ENCODE data around the gene HIVEP2. TPM values are rescaled to one million over a fixed set of nuclear protein-coding genes. Genes with fewer than 3 reads are reported as not detected.

The HIVEP2 gene
- total and polyA plus RNA-seq, 2 of the 4 experiments (the other 2 are of a cell fraction) = 4.3 to 11.3 TPM

DNA sequence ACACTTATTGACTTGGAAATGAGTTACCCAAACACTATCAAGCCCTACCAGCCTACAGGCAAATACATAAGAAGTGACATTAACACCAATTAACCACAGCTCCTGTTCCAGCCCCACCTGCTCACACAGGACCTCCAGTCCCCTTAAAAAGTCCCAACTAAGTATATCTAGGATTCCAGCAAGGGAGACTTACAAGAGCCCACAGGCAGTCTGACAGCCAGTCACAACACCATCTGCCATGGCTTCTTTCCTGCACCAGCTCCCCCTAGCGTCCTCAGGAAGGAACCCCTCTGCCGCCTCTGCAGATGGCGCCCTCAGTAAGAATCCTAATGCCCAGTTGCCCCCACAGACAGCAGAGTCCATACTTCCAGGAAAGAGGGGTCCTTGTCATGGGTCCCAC, 122.1 kb downstream of the HIVEP2 start:
- DNase-seq (no peak), ATAC-seq (ENCODE audit: low read depth) (no peak)
- ChIA-PET CTCF (no interaction called here), POLR2A (ENCODE audit: unreplicated experiment) (no interaction called here)
- 64% methylated on average over 3 of the region's 3 CpGs; no CpG with 5 or more reads in 1 of the 2 experiments for WGBS, 2 experiments (ENCODE audit: extremely low coverage in 2 of 2, insufficient read length in 1 of 2)
- H3K4me1 ChIP-seq (ENCODE audit: control insufficient read depth, insufficient read depth, low read length) = peaks cover 15% of the 10 kb centered on the region
- no peak overlapping the region for H2BK5ac ChIP-seq (ENCODE audit: low read depth, low read length, poor library complexity, severe bottlenecking)
- no peak overlapping the region for H3K4me2 ChIP-seq (ENCODE audit: low read depth, low read length)
- intact Hi-C loops (cut with micrococcal nuclease) (no loop called here), in situ Hi-C loops (cut with MboI; ENCODE audit: low sequenced_read_pairs) (no loop called here), dilution Hi-C loops (cut with HindIII; ENCODE audit: low sequenced_read_pairs, unreplicated experiment) (no loop called here)
- no peak overlapping the region for H3K18ac ChIP-seq (ENCODE audit: low read depth, low read length)
- no peak overlapping the region for H3K14ac ChIP-seq (replicated peaks; ENCODE audit: low read depth, low read length)
- H3K36me3 ChIP-seq (ENCODE audit: control insufficient read depth, insufficient read depth, low read length) = peaks cover 2% of the 10 kb centered on the region; the same call in 1 of the 2 replicates
- no peak overlapping the region for H2AK5ac ChIP-seq (ENCODE audit: low read depth, low read length)
- H2AK9ac ChIP-seq (replicated peaks; ENCODE audit: low read depth, low read length, poor library complexity) = no peak overlapping the region
- no peak for TF ChIP-seq SMC3 (IDR thresholded peaks at IDR 0.05; ENCODE audit: low read depth, low read length)
- TF ChIP-seq, protein P1, sequence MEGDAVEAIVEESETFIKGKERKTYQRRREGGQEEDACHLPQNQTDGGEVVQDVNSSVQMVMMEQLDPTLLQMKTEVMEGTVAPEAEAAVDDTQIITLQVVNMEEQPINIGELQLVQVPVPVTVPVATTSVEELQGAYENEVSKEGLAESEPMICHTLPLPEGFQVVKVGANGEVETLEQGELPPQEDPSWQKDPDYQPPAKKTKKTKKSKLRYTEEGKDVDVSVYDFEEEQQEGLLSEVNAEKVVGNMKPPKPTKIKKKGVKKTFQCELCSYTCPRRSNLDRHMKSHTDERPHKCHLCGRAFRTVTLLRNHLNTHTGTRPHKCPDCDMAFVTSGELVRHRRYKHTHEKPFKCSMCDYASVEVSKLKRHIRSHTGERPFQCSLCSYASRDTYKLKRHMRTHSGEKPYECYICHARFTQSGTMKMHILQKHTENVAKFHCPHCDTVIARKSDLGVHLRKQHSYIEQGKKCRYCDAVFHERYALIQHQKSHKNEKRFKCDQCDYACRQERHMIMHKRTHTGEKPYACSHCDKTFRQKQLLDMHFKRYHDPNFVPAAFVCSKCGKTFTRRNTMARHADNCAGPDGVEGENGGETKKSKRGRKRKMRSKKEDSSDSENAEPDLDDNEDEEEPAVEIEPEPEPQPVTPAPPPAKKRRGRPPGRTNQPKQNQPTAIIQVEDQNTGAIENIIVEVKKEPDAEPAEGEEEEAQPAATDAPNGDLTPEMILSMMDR (conservative IDR thresholded peaks at IDR 0.05; ENCODE audit: low read depth, low read length) = peak; percentile 19; the same call in 1 of the 2 replicates
- H2AFZ ChIP-seq (replicated peaks; ENCODE audit: low read length, poor library complexity) = no peak overlapping the region
- H3K27me3 ChIP-seq (ENCODE audit: control insufficient read depth, insufficient read depth, low read length) = no peaks in the 10 kb centered on the region
- peaks cover 31 to 56% of the 10 kb centered on the region in 2 experiments for H3K79me1 ChIP-seq (ENCODE audit: low read depth in 1 of 2, low read length in 2 of 2)
- no peak overlapping the region for H3K23ac ChIP-seq (ENCODE audit: low read depth, low read length)
- H3K4ac ChIP-seq (ENCODE audit: low read depth, low read length) = no peak overlapping the region
- H4K20me1 ChIP-seq (ENCODE audit: insufficient read depth, low read length) = no peaks in the 10 kb centered on the region
- peaks cover 4% of the 10 kb centered on the region; the same call in 1 of the 2 replicates for H3K9me1 ChIP-seq (ENCODE audit: insufficient read depth, low read length)
- no peak overlapping the region for H2BK120ac ChIP-seq (ENCODE audit: low read depth, low read length)
- no peak overlapping the region for H4K5ac ChIP-seq (ENCODE audit: low read depth, low read length)
- H2BK15ac ChIP-seq (ENCODE audit: low read depth, low read length) = no peak overlapping the region
- BruUV-seq (replicated peaks) = no TSS peak
- no peaks in the 10 kb centered on the region for H3K9me3 ChIP-seq (ENCODE audit: control insufficient read depth, insufficient read depth, low read length)
- no peak overlapping the region for H2BK20ac ChIP-seq (ENCODE audit: low read depth, low read length)
- no peak overlapping the region for H3K4me3 ChIP-seq (ENCODE audit: insufficient read depth, low read depth, low read length)
- H3K9ac ChIP-seq (ENCODE audit: low read depth, low read length) = no peak overlapping the region
- no peak overlapping the region for H3K56ac ChIP-seq (ENCODE audit: extremely low read depth, insufficient read depth, low read length)
- H4K91ac ChIP-seq (ENCODE audit: insufficient read depth, low read depth, low read length) = no peak overlapping the region
- no peak overlapping the region for H3K27ac ChIP-seq (ENCODE audit: insufficient read depth, low read length)
- H4K8ac ChIP-seq (ENCODE audit: low read depth in 2 of 2, low read length in 2 of 2) = no peak overlapping the region
